Astrocyte of the spinal cord (primary cell): ENCODE data around the gene LRFN4.

ENCODE experiments used
- DNase-seq: peaks from one replicate; pipeline ENCODE4 v3.0.0; 2011; ENCODE audit warnings: low read depth, low spot score
- H3K4me3 ChIP-seq: 2 replicates; pipeline ENCODE4 v1.5.1; 2011; ENCODE audit warnings: low read depth, mild to moderate bottlenecking, low read length, moderate library complexity
- in situ Hi-C: cut with HindIII; loops from 2 replicates; pipeline ENCODE4 v1.10.0; 2017; ENCODE audit warnings: low sequenced_read_pairs
- TF ChIP-seq, protein P1 (sequence below): IDR thresholded peaks from 2 replicates; pipeline ENCODE4 v1.5.1; 2012; ENCODE audit warnings: low read depth, mild to moderate bottlenecking, low read length, inconsistent platforms

LRFN4 gene

DNA sequence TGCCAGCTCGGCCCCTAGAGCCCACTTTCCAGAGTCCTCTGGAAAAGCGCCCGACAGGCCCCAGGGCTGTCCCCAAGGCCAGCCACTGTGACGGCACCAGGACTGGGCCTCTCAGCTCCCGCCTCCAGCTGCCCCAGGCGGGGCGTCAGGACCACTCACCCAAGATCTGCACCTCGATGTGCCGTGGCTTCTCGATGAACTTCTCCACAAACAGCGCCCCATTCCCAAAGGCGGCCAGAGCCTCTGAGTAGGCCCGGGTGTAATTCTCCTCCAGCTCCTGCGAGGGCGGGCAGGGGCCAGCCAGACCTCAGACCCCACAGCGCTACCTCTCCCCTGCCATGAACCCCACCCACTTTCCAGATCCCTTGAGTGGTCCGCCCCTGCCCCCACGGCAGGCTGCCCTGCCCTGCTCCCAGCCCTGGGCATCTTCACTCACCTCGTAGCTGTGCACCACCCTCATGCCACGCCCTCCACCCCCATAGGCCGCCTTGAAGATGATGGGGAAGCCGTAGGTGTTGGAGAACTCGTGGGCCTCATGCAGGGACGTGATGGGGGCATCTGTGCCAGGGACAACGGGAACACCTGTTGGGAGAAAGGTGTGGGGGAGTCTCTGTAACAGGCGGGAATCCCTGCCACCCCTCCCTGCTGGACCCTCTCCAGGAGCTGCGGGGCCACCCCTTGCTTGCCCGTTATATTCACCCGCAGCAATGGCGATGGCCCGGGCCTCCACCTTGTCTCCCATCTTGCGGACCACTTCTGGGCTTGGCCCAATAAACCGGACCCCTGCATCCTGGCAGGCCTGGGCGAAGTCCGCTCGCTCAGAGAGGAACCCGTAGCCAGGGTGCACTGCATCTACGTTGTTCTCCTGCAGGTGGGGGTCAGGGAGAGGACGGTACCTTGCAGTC is 14.0 kb downstream of the LRFN4 start:
- H3K4me3 ChIP-seq, result no peak overlapping the region
- TF ChIP-seq, protein P1, sequence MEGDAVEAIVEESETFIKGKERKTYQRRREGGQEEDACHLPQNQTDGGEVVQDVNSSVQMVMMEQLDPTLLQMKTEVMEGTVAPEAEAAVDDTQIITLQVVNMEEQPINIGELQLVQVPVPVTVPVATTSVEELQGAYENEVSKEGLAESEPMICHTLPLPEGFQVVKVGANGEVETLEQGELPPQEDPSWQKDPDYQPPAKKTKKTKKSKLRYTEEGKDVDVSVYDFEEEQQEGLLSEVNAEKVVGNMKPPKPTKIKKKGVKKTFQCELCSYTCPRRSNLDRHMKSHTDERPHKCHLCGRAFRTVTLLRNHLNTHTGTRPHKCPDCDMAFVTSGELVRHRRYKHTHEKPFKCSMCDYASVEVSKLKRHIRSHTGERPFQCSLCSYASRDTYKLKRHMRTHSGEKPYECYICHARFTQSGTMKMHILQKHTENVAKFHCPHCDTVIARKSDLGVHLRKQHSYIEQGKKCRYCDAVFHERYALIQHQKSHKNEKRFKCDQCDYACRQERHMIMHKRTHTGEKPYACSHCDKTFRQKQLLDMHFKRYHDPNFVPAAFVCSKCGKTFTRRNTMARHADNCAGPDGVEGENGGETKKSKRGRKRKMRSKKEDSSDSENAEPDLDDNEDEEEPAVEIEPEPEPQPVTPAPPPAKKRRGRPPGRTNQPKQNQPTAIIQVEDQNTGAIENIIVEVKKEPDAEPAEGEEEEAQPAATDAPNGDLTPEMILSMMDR, result no peak
- no peak for DNase-seq
- in situ Hi-C loops, result no loop called here

DNA sequence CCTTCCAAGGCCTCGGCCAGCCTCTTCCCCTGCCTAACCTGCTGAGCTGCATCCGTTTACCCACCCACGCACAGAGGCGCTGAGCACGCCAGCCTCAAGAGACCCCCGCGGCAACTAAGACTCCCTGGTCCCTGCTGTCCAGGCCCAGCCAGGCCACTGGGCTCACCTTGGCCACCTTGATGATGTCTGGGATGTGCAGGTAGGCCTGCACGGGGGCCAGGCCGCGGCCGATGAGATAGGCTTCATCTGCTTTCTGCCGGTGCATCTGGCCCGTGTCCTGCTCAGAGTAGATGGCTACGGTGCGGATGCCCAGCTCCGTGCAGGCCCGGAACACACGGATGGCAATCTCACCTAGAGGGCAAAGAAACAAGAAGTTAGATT is 14.6 kb downstream of the LRFN4 start:
- in situ Hi-C loops, result no loop called here
- DNase-seq, result no peak
- H3K4me3 ChIP-seq, result no peak overlapping the region
- TF ChIP-seq, protein P1, result no peak

DNA sequence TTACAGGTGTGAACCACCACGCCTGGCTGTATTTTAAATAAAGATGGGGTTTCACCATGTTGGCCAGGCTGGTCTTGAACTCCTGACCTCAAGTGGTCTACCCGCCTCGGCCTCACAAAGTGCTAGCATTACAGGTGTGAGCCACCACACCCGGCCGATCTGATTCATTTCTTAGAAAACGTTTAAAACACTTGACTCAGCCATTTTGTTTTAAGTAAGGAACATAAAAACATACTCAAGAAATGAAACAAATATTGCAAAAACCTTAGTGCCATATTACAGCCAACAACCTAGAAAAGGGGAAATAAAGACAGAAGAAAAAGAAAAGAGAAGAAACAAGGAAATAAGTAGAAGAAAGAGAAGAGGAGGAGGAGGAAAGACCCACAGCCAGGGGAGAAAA is 17.4 kb downstream of the LRFN4 start:
- TF ChIP-seq, protein P1, result no peak
- no peak for DNase-seq
- in situ Hi-C loops, result no loop called here
- H3K4me3 ChIP-seq, result no peak overlapping the region

DNA sequence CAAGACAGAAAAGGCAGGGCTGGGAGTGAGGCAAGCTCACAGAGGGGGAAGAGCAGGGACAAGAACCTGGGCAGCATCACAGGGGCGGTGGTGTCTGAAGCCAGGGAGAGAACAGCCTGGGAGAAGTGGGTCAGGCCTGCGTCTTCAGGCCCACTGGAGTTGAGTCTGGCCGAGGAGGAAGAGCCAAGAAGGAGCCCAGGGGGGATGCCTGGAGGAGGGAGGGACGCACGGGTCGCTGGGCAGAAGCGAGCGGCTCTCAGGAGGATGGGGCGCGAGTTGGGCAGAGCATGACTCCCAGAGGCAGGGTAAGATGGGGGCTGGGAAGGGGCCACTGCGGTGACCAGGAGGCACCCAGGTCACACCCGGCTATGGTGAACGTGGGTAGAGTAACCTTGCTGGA is 18.5 kb downstream of the LRFN4 start:
- no peak overlapping the region for H3K4me3 ChIP-seq
- TF ChIP-seq, protein P1, result no peak
- in situ Hi-C loops, result no loop called here
- no peak for DNase-seq

DNA sequence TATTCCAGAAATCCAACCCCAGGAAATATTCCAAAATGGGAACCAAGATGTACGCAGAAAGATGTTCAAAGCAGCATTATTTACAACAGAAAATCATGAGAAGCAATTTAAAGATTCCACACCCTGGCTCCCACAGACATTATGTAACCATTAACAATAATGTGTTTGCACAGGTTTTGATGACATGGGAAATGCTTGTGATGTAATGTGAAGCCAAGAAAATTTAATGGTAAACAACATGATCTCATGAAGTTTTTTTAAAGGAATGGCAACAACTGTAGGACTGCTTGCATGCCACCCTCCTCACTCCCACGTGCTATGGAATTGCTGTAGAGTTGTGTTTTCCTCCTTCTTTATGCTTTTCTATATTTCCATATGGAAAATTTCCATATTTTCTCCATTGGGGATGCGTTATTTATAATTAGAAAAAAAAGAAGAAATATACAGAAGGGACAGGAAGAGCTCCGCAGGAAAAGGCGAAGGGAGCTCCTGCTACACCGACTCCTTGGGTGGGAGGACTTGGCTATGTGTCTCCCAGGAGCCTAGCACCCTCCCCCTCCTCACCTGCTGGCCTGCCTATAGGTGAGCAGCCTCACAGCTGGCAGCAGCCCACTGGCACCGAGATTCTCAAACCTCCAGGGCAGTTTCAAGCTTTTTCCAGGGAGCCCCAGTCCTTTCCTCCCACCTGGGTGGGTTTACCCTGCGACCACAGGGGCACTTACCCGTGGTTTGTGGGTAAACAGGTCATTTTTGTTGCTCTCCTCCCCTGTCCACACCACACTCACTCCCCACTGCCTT is 20.9 kb downstream of the LRFN4 start:
- in situ Hi-C loops, result no loop called here

DNA sequence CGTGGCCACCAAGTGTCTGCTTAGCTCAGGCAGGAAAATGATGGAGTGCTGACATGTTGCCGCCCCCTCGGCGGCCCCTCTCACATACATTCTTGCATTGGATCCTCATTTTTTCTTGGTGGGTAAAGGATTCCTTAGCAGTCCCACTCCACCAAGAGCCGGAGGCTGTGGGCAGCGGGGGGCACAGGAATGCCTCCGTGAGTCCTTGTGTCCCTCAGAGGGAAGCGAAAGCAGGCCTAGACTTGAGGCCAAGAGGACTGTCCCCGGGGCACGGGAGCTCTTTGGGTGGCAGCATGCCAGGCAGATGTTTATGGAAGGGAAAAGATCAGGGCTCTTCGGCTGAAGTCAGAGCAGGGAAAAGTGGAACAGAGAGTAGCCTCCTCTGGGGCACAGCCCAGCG is 21.6 kb downstream of the LRFN4 start:
- DNase-seq, result no peak
- no peak overlapping the region for H3K4me3 ChIP-seq
- in situ Hi-C loops, result no loop called here
- TF ChIP-seq, protein P1, result no peak

More for the DNA sequence above, 20.9 kb downstream of the LRFN4 start:
- H3K4me3 ChIP-seq, result no peak overlapping the region
- no peak for DNase-seq
- TF ChIP-seq, protein P1, result no peak
